ENCODE results near the gene SAMD13.

The SAMD13 gene

DNA sequence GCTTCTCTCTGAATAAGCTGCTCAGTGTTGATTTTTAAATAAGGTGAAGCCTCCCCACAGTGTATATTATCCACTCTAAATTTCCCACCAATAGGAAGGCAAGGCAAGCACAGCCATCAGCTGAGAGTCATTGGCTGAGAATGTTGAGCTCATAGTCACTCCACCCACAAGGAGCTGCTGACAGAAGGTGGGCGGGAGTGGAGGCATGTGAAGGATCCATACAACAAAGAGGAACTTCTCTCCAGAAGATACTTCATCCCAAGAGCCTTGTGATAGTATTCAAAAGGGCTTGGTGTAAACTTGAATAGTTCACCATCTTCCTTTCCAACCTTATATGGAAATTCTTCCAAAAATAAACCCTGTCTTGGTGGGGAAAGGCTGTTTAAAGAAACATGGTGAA is 42.8 kb downstream of the SAMD13 start:
- Histone ChIP-seq H3K27ac (no peak overlapping the region), H3K36me3 (no peaks in the 10 kb centered on the region), H3K4me3 (ENCODE audit: low read depth in 1 of 2, low read length in 1 of 2) (no peak overlapping the region), H3K9me3 (no peaks in the 10 kb centered on the region), H3K4me1 (ENCODE audit: control insufficient read depth in 1 of 2, insufficient read depth in 1 of 2, low read depth in 1 of 2, low read length in 1 of 2) (no peaks in the 10 kb centered on the region), H3K27me3 (no peaks in the 10 kb centered on the region)
- no peak for TF ChIP-seq CTCF (IDR thresholded peaks at IDR 0.05)

- Histone ChIP-seq H3K27ac (no peak overlapping the region), H3K9me3 (no peaks in the 10 kb centered on the region), H3K27me3 (no peaks in the 10 kb centered on the region), H3K4me1 (ENCODE audit: control insufficient read depth in 1 of 2, insufficient read depth in 1 of 2, low read depth in 1 of 2, low read length in 1 of 2) (no peaks in the 10 kb centered on the region), H3K36me3 (no peaks in the 10 kb centered on the region), H3K4me3 (ENCODE audit: low read depth in 1 of 2, low read length in 1 of 2) (no peak overlapping the region)
- no peak for TF ChIP-seq CTCF (IDR thresholded peaks at IDR 0.05)
Observed at GRCh38 chr1:84345220-84345619, 43.7 kb downstream of the SAMD13 start.

DNA sequence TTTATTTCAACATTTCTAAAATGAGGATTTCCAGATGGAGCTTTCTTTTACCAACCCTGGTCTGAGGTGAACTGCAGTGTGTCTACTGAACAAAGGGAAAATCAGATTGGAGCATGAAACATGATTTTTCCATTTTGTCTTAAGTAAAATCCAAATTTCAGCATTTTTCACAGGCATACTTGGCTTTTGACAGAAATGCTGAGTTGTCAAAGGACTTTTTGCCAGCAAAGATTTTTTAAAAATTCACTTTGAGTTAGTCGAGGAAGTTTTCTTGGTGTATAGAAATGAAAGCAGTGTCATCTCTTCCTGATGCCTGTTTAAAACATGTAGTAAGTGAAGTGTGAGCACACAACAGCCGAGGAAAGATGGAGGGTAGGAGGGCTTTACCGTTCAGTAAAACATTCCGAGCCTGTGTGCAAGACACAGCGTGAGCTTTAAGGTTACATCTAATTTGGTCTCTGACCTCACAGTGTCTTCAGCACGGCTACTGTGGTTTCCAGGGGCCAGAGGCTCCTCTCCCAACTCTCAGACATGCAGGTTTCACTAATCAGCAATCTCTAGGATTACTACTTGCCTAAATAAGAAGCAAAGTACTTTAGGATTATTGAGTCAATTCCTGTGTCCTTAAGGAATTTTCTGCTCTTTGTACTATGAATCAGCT is 45.9 kb downstream of the SAMD13 start:
- no peak for TF ChIP-seq CTCF (IDR thresholded peaks at IDR 0.05)
- no peaks in the 10 kb centered on the region for H3K4me1 ChIP-seq (ENCODE audit: control insufficient read depth in 1 of 2, insufficient read depth in 1 of 2, low read depth in 1 of 2, low read length in 1 of 2)
- H3K4me3 ChIP-seq (ENCODE audit: low read depth in 1 of 2, low read length in 1 of 2) = no peak overlapping the region
- H3K27me3 ChIP-seq = no peaks in the 10 kb centered on the region
- no peaks in the 10 kb centered on the region for H3K9me3 ChIP-seq
- no peak overlapping the region for H3K27ac ChIP-seq
- no peaks in the 10 kb centered on the region for H3K36me3 ChIP-seq

DNA sequence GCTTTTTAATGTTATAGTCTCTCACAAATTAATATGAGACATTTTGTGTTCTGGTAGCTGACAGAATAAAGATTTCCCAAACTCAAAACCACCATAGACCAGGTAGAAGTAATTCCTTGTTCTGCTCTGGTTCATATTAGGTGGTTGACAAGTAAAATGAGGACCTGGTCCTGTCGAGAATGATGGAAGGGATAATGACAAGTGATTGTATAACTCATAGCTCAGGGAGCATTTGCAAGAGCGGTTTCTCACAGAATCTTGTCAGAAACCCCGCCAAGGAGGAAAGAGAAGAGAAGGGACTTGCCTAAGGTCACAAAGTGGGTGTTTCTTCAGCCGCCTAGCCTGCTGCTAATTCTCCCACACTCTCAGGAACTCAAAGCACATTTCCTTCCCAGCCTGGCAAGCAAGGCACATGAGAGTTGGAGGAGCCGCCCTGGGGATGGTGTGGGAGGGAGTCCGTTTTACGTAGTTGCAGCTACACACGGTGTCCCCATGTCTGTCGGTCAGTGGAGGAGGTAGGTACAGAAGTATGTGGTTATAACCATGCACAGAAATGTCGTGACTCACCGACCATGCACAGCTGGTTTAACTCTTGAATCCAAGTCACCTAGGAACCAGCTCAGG is 46.5 kb downstream of the SAMD13 start:
- no peak overlapping the region for H3K27ac ChIP-seq
- no peaks in the 10 kb centered on the region for H3K4me1 ChIP-seq (ENCODE audit: control insufficient read depth in 1 of 2, insufficient read depth in 1 of 2, low read depth in 1 of 2, low read length in 1 of 2)
- no peaks in the 10 kb centered on the region for H3K9me3 ChIP-seq
- TF ChIP-seq CTCF (IDR thresholded peaks at IDR 0.05) = no peak
- H3K36me3 ChIP-seq = no peaks in the 10 kb centered on the region
- H3K4me3 ChIP-seq (ENCODE audit: low read depth in 1 of 2, low read length in 1 of 2) = no peak overlapping the region
- no peaks in the 10 kb centered on the region for H3K27me3 ChIP-seq

- H3K27ac ChIP-seq = no peak overlapping the region
- H3K4me1 ChIP-seq (ENCODE audit: control insufficient read depth in 1 of 2, insufficient read depth in 1 of 2, low read depth in 1 of 2, low read length in 1 of 2) = no peaks in the 10 kb centered on the region
- H3K4me3 ChIP-seq (ENCODE audit: low read depth in 1 of 2, low read length in 1 of 2) = no peak overlapping the region
- TF ChIP-seq CTCF (IDR thresholded peaks at IDR 0.05) = no peak
- no peaks in the 10 kb centered on the region for H3K36me3 ChIP-seq
- H3K27me3 ChIP-seq = no peaks in the 10 kb centered on the region
- H3K9me3 ChIP-seq = no peaks in the 10 kb centered on the region
Observed at GRCh38 chr1:84348759-84349158, 47.3 kb downstream of the SAMD13 start.
